GM18517 (cell line): ENCODE data around the gene LCN6.

ENCODE experiments used
- ATAC-seq: cut with Tn5 transposase; IDR thresholded peaks from one replicate; pipeline ENCODE4 v1.9.1; 2021; ENCODE audit warnings: mild to moderate bottlenecking, moderate library complexity; ENCODE audit not compliant: unreplicated experiment

Gene LCN6

DNA sequence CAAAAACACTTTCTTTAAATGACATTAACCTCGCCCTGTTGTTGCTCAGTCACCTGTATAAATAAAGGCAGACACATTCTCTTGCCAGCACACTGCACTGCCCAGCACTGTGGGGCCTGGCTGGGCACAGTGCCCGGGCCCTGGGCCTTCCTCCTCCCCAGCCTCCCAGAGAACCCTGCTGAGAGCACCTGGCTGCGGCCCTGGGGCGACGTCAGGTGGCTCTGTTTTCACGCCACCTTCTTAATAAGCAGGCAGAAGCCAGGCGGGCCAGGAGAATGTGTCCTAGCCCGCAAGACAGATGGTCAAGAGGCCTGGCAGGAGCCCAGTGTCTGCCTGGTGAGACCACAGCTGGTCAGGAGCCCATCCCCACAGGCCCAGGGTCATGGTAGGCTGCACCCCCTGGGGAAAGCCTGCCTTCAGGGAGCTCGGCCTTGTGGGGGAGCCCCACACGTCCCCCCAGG is 52.9 kb downstream of the LCN6 start:
- ATAC-seq = no peak

DNA sequence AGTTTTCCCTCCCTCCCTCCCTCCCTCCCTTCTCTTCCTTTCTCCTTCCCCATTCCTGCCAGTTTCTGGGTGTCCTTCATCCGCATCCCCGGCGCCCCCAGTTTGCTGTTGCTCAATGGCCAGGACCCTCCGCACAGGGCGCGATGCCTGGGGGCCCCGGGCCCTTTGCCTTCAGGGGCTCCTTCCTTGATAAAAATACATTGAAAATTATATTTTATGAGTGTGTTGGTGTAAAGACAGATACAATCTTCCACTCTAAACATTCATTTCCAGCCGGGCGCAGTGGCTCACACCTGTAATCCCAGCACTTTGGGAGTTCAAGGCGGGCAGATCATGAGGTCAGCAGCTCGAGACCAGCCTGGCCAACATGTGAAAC is 53.5 kb downstream of the LCN6 start:
- no peak for ATAC-seq

GRCh38 chr9:136694163-136694871 is 54.0 kb downstream of the LCN6 start:
- no peak for ATAC-seq
